B cell (primary cell): ENCODE data around the gene HBZ. TPM values are rescaled to one million over a fixed set of nuclear protein-coding genes. Genes with fewer than 3 reads are reported as not detected.

Source experiments
- ATAC-seq: fragments of 200-7000 bp; cut with Tn5 transposase; one replicate; pipeline ENCODE4 v1.10.0; 2021; ENCODE audit warnings: low read depth, mild to moderate bottlenecking, moderate number of reproducible peaks, moderate library complexity
- CTCF ChIA-PET: fragments of 350-600 bp; sonication (Branson Sonifier 250); formaldehyde crosslinking; loops from one replicate; lab custom pipeline; 2021; ENCODE audit warnings: antibody characterized with exemption, inconsistent platforms; lab: Charles Lee
- POLR2A ChIA-PET: fragments of 350-600 bp; sonication (Branson Sonifier 250); formaldehyde crosslinking; loops from one replicate; lab custom pipeline; 2021; ENCODE audit warnings: antibody characterized with exemption; lab: Charles Lee
- DNase-seq: peaks from one replicate; pipeline ENCODE4 v3.0.0; 2013
- H2AFZ ChIP-seq: 2 replicates; pipeline ENCODE4 v1.6.1; 2012; ENCODE audit warnings: mild to moderate bottlenecking, low read depth, low read length; ENCODE audit not compliant: insufficient read depth, poor library complexity, severe bottlenecking
- H3K27ac ChIP-seq, 2 donors: 1 replicate in 1 of 2; 2 replicates in 1 of 2; pipeline ENCODE4 v1.5.1; 2012 to 2013; ENCODE audit warnings: low read length in 2 of 2, mild to moderate bottlenecking in 2 of 2, moderate library complexity in 1 of 2
- H3K27me3 ChIP-seq, 4 experiments: fragments of 200-600 bp in 1 of 4; sonication (generic) in 1 of 4; replicated peaks in 1 of 4; 1 replicate in 2 of 4; 2 replicates in 2 of 4; pipeline versions ENCODE4 v1.6.1 to v1.7.0; 2013 to 2016; ENCODE audit warnings: low read length in 3 of 4, mild to moderate bottlenecking in 2 of 4, mixed read lengths in 1 of 4, moderate library complexity in 1 of 4; ENCODE audit not compliant: insufficient read depth in 4 of 4, control insufficient read depth in 3 of 4; ENCODE audit errors: control extremely low read depth in 1 of 4
- H3K36me3 ChIP-seq, 2 experiments: replicated peaks in 1 of 2; 1 replicate in 1 of 2; 2 replicates in 1 of 2; pipeline versions ENCODE4 v1.6.1 to v1.7.1; 2013; ENCODE audit warnings: low read length in 1 of 2; ENCODE audit not compliant: insufficient read depth in 2 of 2, control insufficient read depth in 1 of 2; ENCODE audit errors: control extremely low read depth in 1 of 2, extremely low read depth in 1 of 2
- H3K4me1 ChIP-seq, 2 donors: fragments of 200-600 bp in 1 of 2; sonication (generic) in 1 of 2; 1 replicate in 1 of 2; 2 replicates in 1 of 2; pipeline versions ENCODE4 v1.5.1 to v1.6.1; 2013 to 2017; ENCODE audit warnings: low read length in 2 of 2; ENCODE audit not compliant: control insufficient read depth in 2 of 2, insufficient read depth in 2 of 2
- H3K4me2 ChIP-seq: replicated peaks from 2 replicates; pipeline ENCODE3; 2012; ENCODE audit warnings: mild to moderate bottlenecking, low read depth, low read length; ENCODE audit not compliant: poor library complexity, severe bottlenecking
- H3K4me3 ChIP-seq, 5 experiments: fragments of 200-600 bp in 1 of 5; sonication (generic) in 1 of 5; 1 replicate in 3 of 5; 2 replicates in 2 of 5; pipeline versions ENCODE4 v1.5.1 to v1.7.0; 2011 to 2016; ENCODE audit warnings: low read length in 4 of 5, mild to moderate bottlenecking in 4 of 5, low read depth in 2 of 5, control low read depth in 1 of 5, moderate library complexity in 1 of 5; ENCODE audit not compliant: insufficient read depth in 1 of 5; ENCODE audit errors: control extremely low read depth in 1 of 5, extremely low read depth in 1 of 5
- H3K79me2 ChIP-seq: fragments of 200-600 bp; sonication (generic); one replicate; pipeline ENCODE4 v1.6.0; 2016; ENCODE audit warnings: low read length; ENCODE audit not compliant: control insufficient read depth, insufficient read depth
- H3K9ac ChIP-seq: fragments of 200-600 bp; sonication (generic); 2 replicates; pipeline ENCODE4 v1.6.1; 2017; ENCODE audit warnings: mild to moderate bottlenecking, low read length, moderate library complexity
- H3K9me3 ChIP-seq, 3 donors: one replicate each; pipeline versions ENCODE4 v1.6.1 to v1.7.1; 2013; ENCODE audit warnings: low read length in 2 of 3; ENCODE audit not compliant: control insufficient read depth in 2 of 3, insufficient read depth in 1 of 3; ENCODE audit errors: control extremely low read depth in 1 of 3
- H4K20me1 ChIP-seq: 2 replicates; pipeline ENCODE4 v1.6.0; 2012; ENCODE audit warnings: mild to moderate bottlenecking, low read length; ENCODE audit not compliant: insufficient read depth, control insufficient read depth, poor library complexity, severe bottlenecking
- H3K27ac Mint-ChIP-seq: one replicate; pipeline ENCODE4 v1.8.0; 2021; ENCODE audit warnings: mixed read lengths
- H3K27me3 Mint-ChIP-seq: one replicate; pipeline ENCODE4 v1.8.0; 2021; ENCODE audit warnings: mixed read lengths
- H3K4me1 Mint-ChIP-seq: one replicate; pipeline ENCODE4 v1.8.0; 2021; ENCODE audit warnings: mixed read lengths
- H3K4me3 Mint-ChIP-seq: one replicate; pipeline ENCODE4 v1.8.0; 2021; ENCODE audit warnings: mixed read lengths
- H3K9me3 Mint-ChIP-seq: one replicate; pipeline ENCODE4 v1.8.0; 2022; ENCODE audit warnings: mixed read lengths; ENCODE audit not compliant: insufficient read depth
- EZH2 ChIP-seq: IDR thresholded peaks from 2 replicates; pipeline ENCODE4 v1.6.1; 2012; ENCODE audit warnings: borderline replicate concordance, low read depth, mild to moderate bottlenecking, moderate library complexity, low read length; ENCODE audit not compliant: insufficient read depth, poor library complexity, severe bottlenecking
- WGBS: methylation state at CpG from one replicate; pipeline ENCODE4 v1.1.5; 2013; ENCODE audit warnings: missing lambda C conversion rate; ENCODE audit not compliant: insufficient coverage; 5-methylcytosine and 5-hydroxymethylcytosine counted together
- intact Hi-C: fragments of 100-400 bp; cut with micrococcal nuclease; formaldehyde crosslinking; loops from one replicate; pipeline ENCODE4 v1.10.0; 2022
- polyA plus RNA-seq: library from polyadenylated mRNA; depleted of rRNA; stranded (reverse); fragments of >200 nt; gene quantifications from 2 replicates; pipeline ENCODE4 v1.2.3, GENCODE V29; 2012
- total RNA-seq, 2 donors: library from RNA; stranded (reverse); fragments of 120-200 nt in 1 of 2; gene quantifications; 1 replicate in 1 of 2; 2 replicates in 1 of 2; pipeline versions ENCODE4 v1.2.3 to v1.2.4, GENCODE V29; 2013 to 2022
- TF ChIP-seq, protein P1 (sequence below): fragments of 200-600 bp; IDR thresholded peaks from one replicate; pipeline ENCODE4 v1.8.0; 2022; ENCODE audit warnings: antibody characterized with exemption, mild to moderate bottlenecking

HBZ gene
- total and polyA plus RNA-seq, 2 donors (not counting 1 experiment from before 2014, with no cell fraction given): not detected

DNA sequence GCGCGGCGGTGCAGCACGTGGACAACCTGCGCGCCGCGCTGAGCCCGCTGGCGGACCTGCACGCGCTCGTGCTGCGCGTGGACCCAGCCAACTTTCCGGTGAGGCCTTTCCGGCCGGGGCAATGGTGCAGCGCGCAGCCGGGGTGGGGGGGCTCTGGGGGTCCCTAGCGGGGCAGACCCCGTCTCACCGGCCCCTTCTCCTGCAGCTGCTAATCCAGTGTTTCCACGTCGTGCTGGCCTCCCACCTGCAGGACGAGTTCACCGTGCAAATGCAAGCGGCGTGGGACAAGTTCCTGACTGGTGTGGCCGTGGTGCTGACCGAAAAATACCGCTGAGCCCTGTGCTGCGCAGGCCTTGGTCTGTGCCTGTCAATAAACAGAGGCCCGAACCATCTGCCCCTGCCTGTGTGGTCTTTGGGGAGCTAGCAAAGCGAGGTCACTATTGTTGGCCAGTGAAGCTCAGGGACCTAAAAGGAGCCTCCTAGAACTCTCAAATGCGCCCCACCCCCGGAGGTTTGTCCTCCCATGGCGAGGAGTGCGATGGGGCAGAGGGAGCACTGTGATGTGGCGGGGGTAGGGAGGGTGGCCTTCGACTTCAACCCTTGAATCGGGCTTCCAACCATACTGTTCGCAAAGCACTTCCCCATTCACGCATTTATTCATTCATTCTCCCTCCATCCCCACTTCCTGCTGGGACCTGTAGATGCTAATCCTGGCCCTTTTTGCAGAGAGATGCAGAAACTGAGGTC lies 14.1 kb downstream of the HBZ start:
- DNase-seq: no peak
- Histone ChIP-seq H3K27ac (no peak overlapping the region), H3K4me2 (peak overlapping the region; percentile 78), H3K4me3 (peak overlapping the region in 1 of 5 experiments; percentile 32), H3K79me2 (no peaks in the 10 kb centered on the region), H3K27me3 (peaks cover 0 to 59% (median 21%) of the 10 kb centered on the region in 4 experiments), H3K9me3 (peaks cover 0 to 13% (median 0%) of the 10 kb centered on the region in 3 donors), H3K4me1 (peaks cover 18 to 23% of the 10 kb centered on the region in 2 donors), H3K9ac (no peak overlapping the region), H4K20me1 (no peaks in the 10 kb centered on the region), H2AFZ (no peak overlapping the region), H3K36me3 (no peaks in the 10 kb centered on the region)
- ChIA-PET CTCF (no interaction called here), POLR2A (interaction anchor here (0.7 kb wide), 1 partner anchor 29 kb away, joined by 3 read pairs; no protein-coding TSS in a partner anchor)
- intact Hi-C loops: no loop called here
- Mint-ChIP-seq H3K4me1 (peaks cover 15% of the 10 kb centered on the region), H3K9me3 (no peaks in the 10 kb centered on the region), H3K27me3 (peaks cover 45% of the 10 kb centered on the region), H3K27ac (no peak overlapping the region), H3K4me3 (peak overlapping the region; percentile 59)
- 6% methylated on average over 39 of the region's 45 CpGs for WGBS
- no peak for ATAC-seq
- no peak for TF ChIP-seq EZH2
- TF ChIP-seq, protein P1, sequence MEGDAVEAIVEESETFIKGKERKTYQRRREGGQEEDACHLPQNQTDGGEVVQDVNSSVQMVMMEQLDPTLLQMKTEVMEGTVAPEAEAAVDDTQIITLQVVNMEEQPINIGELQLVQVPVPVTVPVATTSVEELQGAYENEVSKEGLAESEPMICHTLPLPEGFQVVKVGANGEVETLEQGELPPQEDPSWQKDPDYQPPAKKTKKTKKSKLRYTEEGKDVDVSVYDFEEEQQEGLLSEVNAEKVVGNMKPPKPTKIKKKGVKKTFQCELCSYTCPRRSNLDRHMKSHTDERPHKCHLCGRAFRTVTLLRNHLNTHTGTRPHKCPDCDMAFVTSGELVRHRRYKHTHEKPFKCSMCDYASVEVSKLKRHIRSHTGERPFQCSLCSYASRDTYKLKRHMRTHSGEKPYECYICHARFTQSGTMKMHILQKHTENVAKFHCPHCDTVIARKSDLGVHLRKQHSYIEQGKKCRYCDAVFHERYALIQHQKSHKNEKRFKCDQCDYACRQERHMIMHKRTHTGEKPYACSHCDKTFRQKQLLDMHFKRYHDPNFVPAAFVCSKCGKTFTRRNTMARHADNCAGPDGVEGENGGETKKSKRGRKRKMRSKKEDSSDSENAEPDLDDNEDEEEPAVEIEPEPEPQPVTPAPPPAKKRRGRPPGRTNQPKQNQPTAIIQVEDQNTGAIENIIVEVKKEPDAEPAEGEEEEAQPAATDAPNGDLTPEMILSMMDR: no peak

GRCh38 chr16:167122-167690 lies 14.8 kb downstream of the HBZ start:
- TF ChIP-seq, protein P1: no peak
- TF ChIP-seq EZH2: no peak
- intact Hi-C loops: no loop called here

More at GRCh38 chr16:167122-167690, 14.8 kb downstream of the HBZ start:
- no peak for DNase-seq
- Mint-ChIP-seq H3K27ac (no peak overlapping the region), H3K4me1 (peaks cover 18% of the 10 kb centered on the region), H3K9me3 (no peaks in the 10 kb centered on the region), H3K27me3 (peaks cover 45% of the 10 kb centered on the region), H3K4me3 (peak overlapping the region; percentile 59)
- ChIA-PET CTCF (no interaction called here), POLR2A (no interaction called here)
- Histone ChIP-seq H3K4me2 (no peak overlapping the region), H3K9me3 (peaks cover 0 to 13% (median 0%) of the 10 kb centered on the region in 3 donors), H3K27me3 (peaks cover 0 to 61% (median 21%) of the 10 kb centered on the region in 4 experiments), H3K36me3 (no peaks in the 10 kb centered on the region), H4K20me1 (no peaks in the 10 kb centered on the region), H3K9ac (no peak overlapping the region), H3K27ac (no peak overlapping the region), H2AFZ (no peak overlapping the region), H3K4me3 (no peak overlapping the region), H3K79me2 (no peaks in the 10 kb centered on the region), H3K4me1 (peaks cover 18 to 23% of the 10 kb centered on the region in 2 donors)
- ATAC-seq: no peak
- WGBS: 17% methylated on average over 7 of the region's 11 CpGs
